GM12891 (cell line): ENCODE data around the gene CSMD2.

Experiments used
- POLR2A ChIP-seq: IDR thresholded peaks from 2 replicates; pipeline ENCODE4 v1.6.1; 2011; ENCODE audit warnings: low read depth, low read length, control low read depth
- POLR2AphosphoS5 ChIP-seq: IDR thresholded peaks from 2 replicates; pipeline ENCODE4 v1.6.1; 2011; ENCODE audit warnings: low read depth, low read length, control low read depth
- POU2F2 ChIP-seq: IDR thresholded peaks from 2 replicates; pipeline ENCODE4 v1.6.1; 2011; ENCODE audit warnings: low read depth, mild to moderate bottlenecking, control low read depth, low read length, moderate library complexity
- SPI1 ChIP-seq: IDR thresholded peaks from 2 replicates; pipeline ENCODE4 v1.6.1; 2011; ENCODE audit warnings: low read depth, low read length, control low read depth
- TAF1 ChIP-seq: IDR thresholded peaks from 2 replicates; pipeline ENCODE4 v1.6.1; 2011; ENCODE audit warnings: low read depth, low read length, control low read depth

- TF ChIP-seq TAF1 (no peak), POLR2A (no peak), POLR2AphosphoS5 (no peak), SPI1 (no peak), POU2F2 (no peak)
Measured at GRCh38 chr1:33898406-33898805, 266.6 kb downstream of the CSMD2 start.
